LNCaP clone FGC (cell line): ENCODE data around the gene LIMCH1.
A peak's percentile ranks its signal among the peaks of the same experiment; 100 is the strongest.
"Not testable (repeated sequence)": the region's sequence is repeated elsewhere in the genome, so short reads cannot be mapped to it uniquely, and the experiment has no call there.

ENCODE experiments used
- DNase-seq: peaks from one replicate; pipeline ENCODE4 v3.0.0-alpha.2; 2011; ENCODE audit warnings: low read depth
- H3K4me3 ChIP-seq: 2 replicates; pipeline ENCODE4 v1.5.1; 2011; ENCODE audit warnings: mild to moderate bottlenecking, low read depth, low read length, control low read depth
- CTCF ChIP-seq: IDR thresholded peaks from 2 replicates; pipeline ENCODE4 v1.5.1; 2012; ENCODE audit warnings: mild to moderate bottlenecking; ENCODE audit not compliant: control insufficient read depth, insufficient read depth; ENCODE audit errors: extremely low read depth

Gene LIMCH1

GRCh38 chr4:41538017-41538733 is at the start of gene LIMCH1:
Gene LIMCH1 (plus strand): TSS chr4:41538157. CDS start chr4:41605996, 67,839 bp downstream.
- H3K4me3 ChIP-seq: 0 out of 2 replicates have a peak within 1 kb of the TSS, but pooled peaks have one; percentile 7
- DNase-seq: peak; percentile 37

GRCh38 chr4:41491081-41491576 is 46.8 kb upstream of the LIMCH1 start:
- DNase-seq: not testable (repeated sequence)

More at GRCh38 chr4:41538017-41538733, at the start of gene LIMCH1:
- no peak for TF ChIP-seq CTCF

GRCh38 chr4:41496977-41497376 is 41.0 kb upstream of the LIMCH1 start:
- no peak for TF ChIP-seq CTCF
- H3K4me3 ChIP-seq: no peak overlapping the region
- no peak for DNase-seq

More at GRCh38 chr4:41491081-41491576, 46.8 kb upstream of the LIMCH1 start:
- H3K4me3 ChIP-seq: not testable (repeated sequence)

GRCh38 chr4:41498177-41498576 is 39.8 kb upstream of the LIMCH1 start:
- DNase-seq: no peak
- TF ChIP-seq CTCF: no peak
- H3K4me3 ChIP-seq: no peak overlapping the region

GRCh38 chr4:41504167-41504818 is 33.7 kb upstream of the LIMCH1 start:
- no peak for DNase-seq
- no peak for TF ChIP-seq CTCF
- no peak overlapping the region for H3K4me3 ChIP-seq

GRCh38 chr4:41505161-41505661 is 32.7 kb upstream of the LIMCH1 start:
- no peak for TF ChIP-seq CTCF
- no peak overlapping the region for H3K4me3 ChIP-seq
- peak; percentile 80 for DNase-seq

- DNase-seq: peak; percentile 90
- no peak for TF ChIP-seq CTCF
Observed at GRCh38 chr4:41506130-41506529, 31.8 kb upstream of the LIMCH1 start.

More at GRCh38 chr4:41506130-41506529, 31.8 kb upstream of the LIMCH1 start:
- no peak overlapping the region for H3K4me3 ChIP-seq
